GM18868 (cell line): ENCODE data around the gene TRIM44.
"Not testable (repeated sequence)": the region's sequence is repeated elsewhere in the genome, so short reads cannot be mapped to it uniquely, and the experiment has no call there.

Source experiments
- ATAC-seq: cut with Tn5 transposase; IDR thresholded peaks from one replicate; pipeline ENCODE4 v1.9.1; 2021; ENCODE audit warnings: mild to moderate bottlenecking, moderate library complexity; ENCODE audit not compliant: unreplicated experiment

Gene TRIM44

DNA sequence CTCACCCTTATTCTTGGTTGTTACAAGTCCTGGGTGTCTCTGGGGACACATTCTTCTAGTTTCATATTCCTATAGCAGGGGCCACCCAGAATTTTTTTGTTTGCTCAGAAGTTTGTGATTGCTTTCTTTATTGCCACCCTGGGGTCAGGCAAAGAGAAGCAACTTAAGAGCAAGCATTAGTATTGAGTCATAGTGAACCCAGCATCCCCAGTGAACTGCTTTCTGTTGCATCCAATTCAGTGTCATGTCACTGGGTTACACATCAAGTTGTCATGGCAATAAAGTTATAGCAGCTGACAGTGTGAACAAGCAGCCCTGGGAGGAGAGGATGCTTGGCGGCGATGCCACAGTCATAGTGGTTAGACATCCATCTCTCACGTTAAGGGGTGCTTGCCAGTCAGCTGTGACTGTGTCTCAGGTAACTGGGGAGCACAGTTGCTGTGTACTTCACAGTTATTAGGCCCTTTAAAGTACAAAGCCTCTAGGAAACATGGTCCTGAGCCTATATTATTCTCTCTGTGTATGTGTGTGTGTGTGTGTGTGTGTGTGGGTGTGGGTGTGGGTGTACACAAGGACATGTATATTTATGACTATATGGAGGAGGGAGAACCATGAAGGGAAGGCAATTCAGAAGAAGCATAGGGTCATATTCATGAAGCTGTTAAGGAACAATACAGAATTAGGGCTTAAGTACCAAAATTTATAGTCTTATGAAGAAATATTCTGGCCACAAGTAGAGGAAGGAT is 52.5 kb downstream of the TRIM44 start:
- ATAC-seq: peak; percentile 92

DNA sequence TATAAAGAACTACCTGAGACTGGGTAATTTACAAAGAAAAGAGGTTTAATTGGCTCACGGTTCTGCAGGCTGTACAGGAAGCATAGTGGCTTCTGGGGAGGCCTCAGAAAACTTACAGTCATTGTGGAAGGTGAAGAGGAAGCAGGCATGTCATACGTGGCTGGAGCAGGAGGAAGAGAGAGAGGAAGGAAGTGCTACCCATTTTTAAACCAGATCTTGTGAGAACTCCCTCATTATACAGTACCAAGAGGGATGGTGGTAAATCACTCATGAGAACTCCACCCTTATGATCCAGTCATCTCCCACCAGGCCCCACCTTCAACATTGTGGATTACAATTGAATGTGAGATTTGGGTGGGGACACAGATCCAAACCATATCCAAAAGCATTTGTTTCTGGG is 53.1 kb downstream of the TRIM44 start:
- ATAC-seq: not testable (repeated sequence)

DNA sequence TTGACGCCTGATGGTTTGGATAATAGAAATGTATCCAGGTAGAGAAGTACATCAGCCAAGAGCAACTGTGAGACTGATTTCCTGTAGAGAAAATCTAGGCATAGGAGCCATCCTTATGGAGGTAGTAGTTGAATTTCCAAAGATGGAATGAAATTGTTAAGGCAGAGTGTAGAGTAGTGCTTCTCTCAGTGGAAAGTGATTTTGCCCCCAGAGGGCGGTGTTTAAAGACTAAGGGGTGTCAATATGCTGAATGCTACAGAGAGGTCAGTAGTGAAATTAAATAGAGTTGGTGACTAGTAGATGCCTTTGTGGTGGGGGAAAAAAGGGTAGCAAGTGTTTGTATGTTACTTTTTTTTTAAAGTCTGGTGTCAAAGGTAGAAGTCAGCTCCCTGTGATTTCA is 54.5 kb downstream of the TRIM44 start:
- ATAC-seq: peak; percentile 19

- ATAC-seq: peak; percentile 39
Observed at GRCh38 chr11:35717520-35717919, 54.9 kb downstream of the TRIM44 start.

GRCh38 chr11:35721651-35722282 is 59.2 kb downstream of the TRIM44 start:
- ATAC-seq: peak; percentile 68

DNA sequence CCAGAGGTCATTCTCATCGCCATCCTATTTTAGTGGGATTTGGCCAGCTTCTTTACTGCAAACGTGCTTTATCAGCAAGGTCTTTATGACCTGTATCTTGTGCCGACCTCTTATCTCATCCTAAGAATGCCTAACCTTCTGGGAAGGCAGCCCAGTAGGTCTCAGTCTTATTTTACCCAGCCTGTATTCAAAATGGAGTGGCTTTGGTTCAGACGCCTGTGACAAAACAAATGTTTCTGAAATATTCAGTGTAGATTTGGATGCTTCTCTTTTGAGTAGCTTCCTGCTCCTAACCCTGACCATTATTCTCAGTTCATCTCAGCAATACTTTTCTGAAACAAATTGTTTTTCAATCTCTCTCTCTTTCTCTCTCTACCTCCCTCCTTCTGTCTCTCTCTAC is 60.1 kb downstream of the TRIM44 start:
- no peak for ATAC-seq

GRCh38 chr11:35723493-35723892 is 60.9 kb downstream of the TRIM44 start:
- ATAC-seq: no peak

DNA sequence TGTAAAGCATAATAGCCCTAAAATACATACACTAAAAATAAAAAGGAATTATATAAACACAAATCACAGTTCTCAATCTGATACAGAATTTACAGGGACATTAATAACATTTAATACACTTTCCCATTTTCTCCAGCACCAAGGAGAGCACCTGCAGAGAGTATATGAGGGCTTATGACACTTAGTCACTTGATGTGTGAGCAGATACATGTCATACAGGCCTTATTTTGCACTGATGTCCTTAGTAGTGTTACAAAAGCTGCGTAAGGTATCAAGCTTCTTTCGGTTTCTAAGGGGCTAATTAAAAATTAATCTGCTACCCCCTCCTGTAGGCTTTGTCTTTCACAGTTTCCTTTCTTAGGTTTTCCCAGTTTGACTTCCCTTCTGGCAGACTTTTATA is 61.3 kb downstream of the TRIM44 start:
- no peak for ATAC-seq

DNA sequence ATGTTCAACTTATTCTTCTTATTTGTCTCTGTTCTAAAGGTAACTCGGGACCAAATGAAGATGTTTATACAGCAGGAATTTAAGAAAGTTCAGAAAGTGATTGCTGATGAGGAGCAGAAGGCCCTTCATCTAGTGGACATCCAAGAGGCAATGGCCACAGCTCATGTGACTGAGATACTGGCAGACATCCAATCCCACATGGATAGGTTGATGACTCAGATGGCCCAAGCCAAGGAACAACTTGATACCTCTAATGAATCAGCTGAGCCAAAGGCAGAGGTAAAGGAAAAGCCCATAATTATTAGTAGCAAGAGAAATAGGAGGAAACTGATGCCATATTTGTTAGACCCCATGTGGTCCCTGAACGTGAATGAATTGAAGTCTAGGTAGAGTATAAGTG is 63.3 kb downstream of the TRIM44 start:
- ATAC-seq: no peak

DNA sequence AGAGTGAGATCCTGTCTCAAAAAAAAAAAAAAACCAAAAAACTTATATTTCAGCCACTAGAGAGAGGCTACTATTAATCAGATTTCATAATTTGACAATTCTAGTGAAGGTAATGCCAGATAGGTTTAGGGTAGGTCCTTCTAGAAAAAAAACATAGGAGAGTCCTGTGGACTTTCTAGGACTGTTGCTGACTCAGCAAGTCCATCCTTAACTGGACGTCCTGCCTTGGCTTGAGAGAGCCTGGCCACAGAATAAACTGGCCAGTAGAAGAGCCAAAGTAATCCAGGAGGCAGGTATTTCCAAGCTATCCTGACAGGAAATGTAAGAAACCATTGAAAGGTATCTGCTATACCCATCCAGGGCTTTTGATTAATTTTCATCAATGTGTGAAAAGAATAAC is 64.6 kb downstream of the TRIM44 start:
- ATAC-seq: no peak

DNA sequence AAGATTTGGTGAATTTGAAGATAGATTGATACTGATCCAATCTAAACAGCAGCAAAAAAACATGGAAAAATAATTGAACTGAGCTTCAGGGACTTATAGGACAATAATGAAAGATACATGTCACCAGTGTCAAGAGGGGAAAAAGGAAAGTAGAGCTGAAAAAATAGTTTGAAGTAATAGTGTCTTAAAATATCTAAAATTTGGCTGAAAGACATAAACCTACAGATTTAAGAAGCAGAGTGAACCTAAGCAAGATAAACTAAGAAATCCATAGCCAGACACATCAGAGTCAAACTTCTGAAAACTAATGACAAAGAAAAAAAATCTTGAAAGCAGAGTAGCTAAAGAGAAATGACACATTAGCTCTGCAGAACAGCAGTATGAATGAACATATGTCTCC is 67.7 kb downstream of the TRIM44 start:
- ATAC-seq: no peak

DNA sequence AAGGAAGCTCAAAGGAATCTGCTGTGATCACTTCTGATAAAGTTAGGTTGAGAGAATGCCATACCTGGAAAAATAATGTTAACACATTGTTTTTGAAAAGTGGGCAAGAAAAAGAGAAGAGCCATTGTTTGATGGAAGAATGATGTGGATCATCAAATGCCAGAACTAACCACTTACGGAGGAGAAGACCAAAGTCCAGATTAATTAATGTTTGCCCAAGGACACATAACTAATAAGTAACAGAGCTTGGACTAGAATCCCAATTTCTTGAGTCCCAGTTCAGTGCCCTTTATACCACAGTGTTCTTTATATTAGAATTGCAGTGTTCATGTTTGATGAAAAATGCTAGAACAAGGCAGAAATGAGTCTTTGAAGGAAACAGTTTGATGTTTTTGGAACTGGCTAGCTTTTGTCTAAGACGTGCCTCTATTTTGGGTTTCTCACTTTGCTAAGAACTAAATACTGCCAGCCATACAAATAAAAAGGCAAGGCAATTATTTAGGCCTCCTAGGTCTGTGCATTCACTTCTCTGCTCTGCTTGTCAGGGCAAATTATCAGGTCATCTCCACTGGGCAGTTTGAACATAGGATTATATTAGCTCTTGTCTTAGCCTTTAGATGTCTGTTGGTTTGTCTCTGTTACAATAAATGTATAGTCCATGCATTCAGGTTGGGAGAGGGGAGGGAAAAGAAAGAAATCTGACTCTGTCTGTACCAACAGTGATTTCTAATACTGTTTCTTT is 72.3 kb downstream of the TRIM44 start:
- no peak for ATAC-seq

GRCh38 chr11:35735411-35735810 is 72.8 kb downstream of the TRIM44 start:
- ATAC-seq: no peak

DNA sequence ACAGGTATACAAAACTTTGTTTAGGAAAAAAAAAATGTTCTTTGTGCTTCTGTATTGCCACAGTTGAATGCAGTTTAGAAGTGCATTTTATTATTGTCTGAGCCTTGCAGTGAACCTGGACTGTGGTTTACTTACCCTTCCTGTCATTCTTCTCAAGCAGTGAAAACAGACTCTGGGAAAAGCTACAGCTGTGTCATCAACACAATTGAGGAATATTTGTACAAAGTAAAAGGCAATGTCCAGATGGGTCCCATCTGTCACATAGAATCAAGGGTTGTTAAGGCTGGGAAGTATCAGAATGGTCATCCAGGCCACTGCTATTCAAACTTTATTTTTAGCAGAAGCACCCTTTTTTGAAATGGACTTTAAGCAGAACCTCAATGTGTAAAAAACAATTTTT is 73.3 kb downstream of the TRIM44 start:
- ATAC-seq: no peak

DNA sequence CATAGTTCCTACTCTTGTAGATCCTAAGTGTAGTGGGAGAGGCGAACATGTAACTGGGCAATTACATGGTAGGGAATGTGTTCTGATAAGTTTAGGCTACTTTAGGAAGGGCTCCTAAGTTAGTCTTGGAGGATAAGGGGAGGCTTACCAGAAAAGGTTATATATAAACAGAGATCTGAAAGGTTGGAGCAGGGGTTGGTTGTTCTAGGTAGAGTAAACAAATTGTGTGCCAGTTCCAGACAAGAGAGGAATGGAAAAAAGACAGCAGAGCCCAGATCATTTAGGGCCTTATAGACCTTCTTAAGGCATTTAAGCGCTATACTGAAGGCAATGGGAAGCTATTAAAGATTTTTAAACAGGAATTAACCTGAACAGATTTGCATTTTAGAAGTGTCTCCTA is 74.4 kb downstream of the TRIM44 start:
- no peak for ATAC-seq

DNA sequence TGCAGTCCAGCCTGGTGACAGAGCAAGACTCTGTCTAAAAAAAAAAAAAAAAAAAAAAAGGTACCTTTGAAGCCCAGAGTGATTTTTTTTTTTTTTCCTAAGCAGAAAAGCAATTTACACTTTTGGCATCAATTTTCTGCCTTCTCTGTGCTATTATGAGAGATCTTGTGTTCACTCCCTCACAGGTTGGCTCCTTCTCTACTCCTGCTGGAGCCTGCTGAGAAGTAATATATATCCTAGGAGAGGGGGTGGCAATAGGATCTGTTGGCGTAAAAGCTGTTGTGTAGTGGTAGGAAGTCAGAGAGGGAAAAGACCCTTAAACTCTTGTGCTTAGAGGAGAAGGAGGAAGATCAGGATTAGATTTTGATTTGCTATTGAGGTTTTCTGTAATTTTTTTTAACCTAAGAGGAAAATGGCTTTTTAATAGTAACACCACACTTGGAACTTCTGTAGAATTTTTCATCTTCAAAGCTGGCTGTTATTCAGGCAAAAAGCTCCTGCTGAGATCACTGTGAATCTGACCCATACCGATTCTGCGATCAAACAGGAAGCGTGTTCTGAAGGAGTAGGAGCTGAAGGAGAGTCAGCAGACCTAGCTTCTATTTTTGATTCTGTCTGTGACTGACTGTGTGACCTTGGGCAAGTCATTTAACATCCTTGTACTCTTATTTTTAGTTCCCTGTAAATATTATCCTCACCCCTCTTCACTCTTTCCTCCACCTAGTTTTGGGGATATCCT is 77.7 kb downstream of the TRIM44 start:
- no peak for ATAC-seq

GRCh38 chr11:35742707-35743454 is 80.3 kb downstream of the TRIM44 start:
- no peak for ATAC-seq

- ATAC-seq: no peak
Observed at GRCh38 chr11:35746356-35747153, 84.0 kb downstream of the TRIM44 start.

GRCh38 chr11:35747668-35748067 is 85.1 kb downstream of the TRIM44 start:
- no peak for ATAC-seq

GRCh38 chr11:35748644-35749043 is 86.1 kb downstream of the TRIM44 start:
- ATAC-seq: no peak
